ENCODE data around the gene GRN. TPM values are rescaled to one million over a fixed set of nuclear protein-coding genes. Genes with fewer than 3 reads are reported as not detected.
"Not testable (repeated sequence)": the region's sequence is repeated elsewhere in the genome, so short reads cannot be mapped to it uniquely, and the experiment has no call there.

Gene GRN
- total RNA-seq, 4 donors from 2014 or later = 159 to 223 (median 188) TPM

- 77 to 90% methylated on average over 6 of the region's 6 CpGs for WGBS, 2 donors
- H3K4me1 ChIP-seq = peaks cover 0 to 19% (median 12%) of the 10 kb centered on the region in 4 donors
- H3K36me3 ChIP-seq = peaks cover 0 to 8% (median 0%) of the 10 kb centered on the region in 3 donors
- peaks cover 0 to 12% of the 10 kb centered on the region in 2 donors for H3K27me3 ChIP-seq
- no peak overlapping the region for H3K27ac ChIP-seq
- DNase-seq (ENCODE audit: low spot score in 2 of 2) = no peak
- TF ChIP-seq CTCF (IDR thresholded peaks at IDR 0.05) (no peak), EP300 (IDR thresholded peaks at IDR 0.05) (no peak), POLR2A (IDR thresholded peaks at IDR 0.05) (no peak)
- no peaks in the 10 kb centered on the region for H3K9me3 ChIP-seq
- no peak overlapping the region for H3K4me3 ChIP-seq
Observed at GRCh38 chr17:44389723-44390202, 44.7 kb downstream of the GRN start.

GRCh38 chr17:44390250-44390870 lies 45.3 kb downstream of the GRN start:
- H3K27me3 ChIP-seq = peaks cover 0 to 9% of the 10 kb centered on the region in 2 donors
- H3K27ac ChIP-seq = no peak overlapping the region
- H3K4me3 ChIP-seq = no peak overlapping the region
- TF ChIP-seq CTCF (IDR thresholded peaks at IDR 0.05) (no peak), EP300 (IDR thresholded peaks at IDR 0.05) (no peak), POLR2A (IDR thresholded peaks at IDR 0.05) (no peak)
- peaks cover 0 to 8% (median 0%) of the 10 kb centered on the region in 3 donors for H3K36me3 ChIP-seq
- H3K4me1 ChIP-seq = peaks cover 0 to 13% (median 8%) of the 10 kb centered on the region in 4 donors
- no peak for DNase-seq (ENCODE audit: low spot score in 2 of 2)
- H3K9me3 ChIP-seq = no peaks in the 10 kb centered on the region
- 69 to 79% methylated on average over 10 of the region's 10 CpGs for WGBS, 2 donors

- H3K9me3 ChIP-seq; H3K27ac ChIP-seq; H3K4me1 ChIP-seq; H3K27me3 ChIP-seq; DNase-seq (ENCODE audit: low spot score in 2 of 2); H3K4me3 ChIP-seq: not testable (repeated sequence)
- 94 to 96% methylated on average over 9 of the region's 9 CpGs for WGBS, 2 donors
- peaks cover 0 to 41% (median 0%) of the 10 kb centered on the region in 3 donors for H3K36me3 ChIP-seq
Observed at GRCh38 chr17:44394112-44394511, 49.0 kb downstream of the GRN start.

- no peaks in the 10 kb centered on the region for H3K9me3 ChIP-seq
- 93 to 97% methylated on average over 2 of the region's 2 CpGs for WGBS, 2 donors
- H3K4me1 ChIP-seq = no peaks in the 10 kb centered on the region
- no peaks in the 10 kb centered on the region for H3K27me3 ChIP-seq
- no peak overlapping the region for H3K4me3 ChIP-seq
- H3K27ac ChIP-seq = no peak overlapping the region
- no peak for DNase-seq (ENCODE audit: low spot score in 2 of 2)
- no peak for TF ChIP-seq CTCF (IDR thresholded peaks at IDR 0.05)
- no peak for TF ChIP-seq POLR2A (IDR thresholded peaks at IDR 0.05)
- TF ChIP-seq EP300 (IDR thresholded peaks at IDR 0.05) = no peak
- peaks cover 0 to 42% (median 0%) of the 10 kb centered on the region in 3 donors for H3K36me3 ChIP-seq
Observed at GRCh38 chr17:44394833-44395232, 49.7 kb downstream of the GRN start.

GRCh38 chr17:44396946-44397345 lies 51.8 kb downstream of the GRN start:
- no peak for DNase-seq (ENCODE audit: low spot score in 2 of 2)
- Histone ChIP-seq H3K4me1 (no peaks in the 10 kb centered on the region), H3K9me3 (no peaks in the 10 kb centered on the region), H3K27ac (no peak overlapping the region), H3K36me3 (peaks cover 0 to 61% (median 0%) of the 10 kb centered on the region in 3 donors), H3K27me3 (no peaks in the 10 kb centered on the region), H3K4me3 (no peak overlapping the region)
- TF ChIP-seq CTCF (IDR thresholded peaks at IDR 0.05) (no peak), POLR2A (IDR thresholded peaks at IDR 0.05) (no peak), EP300 (IDR thresholded peaks at IDR 0.05) (no peak)
- WGBS, 2 donors = 92 to 93% methylated on average over 5 of the region's 5 CpGs
